HEK293 (cell line): ENCODE data around the gene SLC6A9.
A peak's percentile ranks its signal among the peaks of the same experiment; 100 is the strongest.

Experiments used
- CTCF ChIA-PET: fragments of 350-600 bp; formaldehyde crosslinking; extraction: SDS; loops from one replicate; lab custom pipeline; 2021; ENCODE audit warnings: antibody characterized with exemption; lab: Yijun Ruan, JAX
- POLR2A ChIA-PET: fragments of 300-600 bp; formaldehyde crosslinking; extraction: SDS; loops from one replicate; lab custom pipeline; 2020; ENCODE audit warnings: antibody characterized with exemption, inconsistent platforms; lab: Yijun Ruan, JAX
- H3K27ac ChIP-seq: fragments of 200-500 bp; sonication (Bioruptor generic); 2 replicates; pipeline ENCODE4 v1.5.1; 2014; ENCODE audit warnings: low read depth, low read length, control low read depth, inconsistent platforms; ENCODE audit errors: extremely low read depth
- H3K36me3 ChIP-seq, 2 experiments: fragments of 200-500 bp in 1 of 2; sonication (Bioruptor generic) in 1 of 2; 1 replicate in 1 of 2; 2 replicates in 1 of 2; pipeline ENCODE4 v1.5.1; 2014 to 2017; ENCODE audit warnings: inconsistent platforms in 2 of 2, low read length in 2 of 2; ENCODE audit not compliant: control insufficient read depth in 2 of 2, insufficient read depth in 1 of 2
- H3K4me1 ChIP-seq: fragments of 200-500 bp; sonication (Bioruptor generic); 2 replicates; pipeline ENCODE4 v1.5.1; 2014; ENCODE audit warnings: mild to moderate bottlenecking, low read length, inconsistent platforms; ENCODE audit not compliant: control insufficient read depth, insufficient read depth
- H3K4me3 ChIP-seq: 2 replicates; pipeline ENCODE4 v1.5.1; 2011; ENCODE audit warnings: low read depth, mild to moderate bottlenecking, control low read depth, low read length, moderate library complexity
- H3K9me3 ChIP-seq: fragments of 200-500 bp; sonication (Bioruptor generic); 2 replicates; pipeline ENCODE4 v1.5.1; 2014; ENCODE audit warnings: low read depth, low read length, inconsistent platforms; ENCODE audit not compliant: control insufficient read depth, insufficient read depth
- KLF1 ChIP-seq: fragments of 450-650 bp; formaldehyde crosslinking; IDR thresholded peaks from 2 replicates; pipeline ENCODE4 v1.5.1; 2016; ENCODE audit warnings: missing biosample characterization, missing genetic modification characterization
- MZF1 ChIP-seq: fragments of 450-650 bp; formaldehyde crosslinking; IDR thresholded peaks from 2 replicates; pipeline ENCODE4 v1.5.1; 2017; ENCODE audit warnings: missing biosample characterization, missing genetic modification characterization, borderline replicate concordance
- PRDM1 ChIP-seq: fragments of 450-650 bp; formaldehyde crosslinking; IDR thresholded peaks from 2 replicates; pipeline ENCODE4; 2016; ENCODE audit warnings: missing biosample characterization, missing genetic modification characterization
- SETDB1 ChIP-seq: IDR thresholded peaks from one replicate; pipeline ENCODE4 v1.6.1; 2017; ENCODE audit warnings: mild to moderate bottlenecking, low read length, moderate library complexity, mixed read lengths; ENCODE audit not compliant: insufficient read length
- ZFHX2 ChIP-seq: fragments of 450-650 bp; formaldehyde crosslinking; conservative IDR thresholded peaks from 2 replicates; pipeline ENCODE4 v1.5.1; 2016; ENCODE audit warnings: missing biosample characterization, missing genetic modification characterization
- ZNF433 ChIP-seq: fragments of 450-650 bp; formaldehyde crosslinking; IDR thresholded peaks from 2 replicates; pipeline ENCODE4 v1.5.1; 2016; ENCODE audit warnings: missing biosample characterization, missing genetic modification characterization, low read depth
- ZNF48 ChIP-seq: fragments of 450-650 bp; formaldehyde crosslinking; IDR thresholded peaks from 2 replicates; pipeline ENCODE4 v1.5.1; 2016; ENCODE audit warnings: missing biosample characterization, missing genetic modification characterization
- ZNF529 ChIP-seq: fragments of 450-650 bp; formaldehyde crosslinking; IDR thresholded peaks from 2 replicates; pipeline ENCODE4 v1.5.1; 2017; ENCODE audit warnings: missing genetic modification characterization, missing biosample characterization; ENCODE audit not compliant: insufficient replicate concordance
- ZNF585B ChIP-seq: fragments of 450-650 bp; formaldehyde crosslinking; IDR thresholded peaks from 2 replicates; pipeline ENCODE4 v1.5.1; 2016; ENCODE audit warnings: missing biosample characterization, missing genetic modification characterization
- ZNF600 ChIP-seq: fragments of 450-650 bp; formaldehyde crosslinking; IDR thresholded peaks from 2 replicates; pipeline ENCODE4 v1.5.1; 2016; ENCODE audit warnings: missing biosample characterization, missing genetic modification characterization
- ZNF621 ChIP-seq: fragments of 450-650 bp; formaldehyde crosslinking; IDR thresholded peaks from 2 replicates; pipeline ENCODE4 v1.5.1; 2017; ENCODE audit warnings: missing biosample characterization, missing genetic modification characterization
- ZNF626 ChIP-seq: fragments of 450-650 bp; sonication (Bioruptor Pico); formaldehyde crosslinking; IDR thresholded peaks from 2 replicates; pipeline ENCODE4 v1.5.1; 2018; ENCODE audit warnings: missing biosample characterization, missing genetic modification characterization, inconsistent platforms
- ZNF791 ChIP-seq: fragments of 450-650 bp; formaldehyde crosslinking; IDR thresholded peaks from 2 replicates; pipeline ENCODE4 v1.5.1; 2016; ENCODE audit warnings: missing biosample characterization, missing genetic modification characterization
- ZNF792 ChIP-seq: fragments of 450-650 bp; formaldehyde crosslinking; IDR thresholded peaks from 2 replicates; pipeline ENCODE4 v1.5.1; 2016; ENCODE audit warnings: missing biosample characterization, missing genetic modification characterization
- ZSCAN16 ChIP-seq: fragments of 450-650 bp; formaldehyde crosslinking; IDR thresholded peaks from 2 replicates; pipeline ENCODE4 v1.5.1; 2016; ENCODE audit warnings: missing biosample characterization, missing genetic modification characterization
- TF ChIP-seq, protein P1 (sequence below): fragments of 450-650 bp; formaldehyde crosslinking; IDR thresholded peaks from 2 replicates; pipeline ENCODE4 v1.5.1; 2016; ENCODE audit warnings: missing biosample characterization, missing genetic modification characterization, low read depth
- TF ChIP-seq, protein P2 (sequence below): fragments of 450-650 bp; formaldehyde crosslinking; IDR thresholded peaks from 2 replicates; pipeline ENCODE4 v1.5.1; 2016; ENCODE audit warnings: missing biosample characterization, missing genetic modification characterization
- TF ChIP-seq, protein P3 (sequence below): fragments of 450-650 bp; formaldehyde crosslinking; IDR thresholded peaks from 2 replicates; pipeline ENCODE4 v1.5.1; 2017; ENCODE audit warnings: missing biosample characterization, missing genetic modification characterization
- TF ChIP-seq, protein P4 (sequence below): fragments of 450-650 bp; formaldehyde crosslinking; IDR thresholded peaks from 2 replicates; pipeline ENCODE4 v1.5.1; 2016; ENCODE audit warnings: missing biosample characterization, missing genetic modification characterization
- TF ChIP-seq, protein P5 (sequence below): fragments of 450-650 bp; formaldehyde crosslinking; IDR thresholded peaks from 2 replicates; pipeline ENCODE4 v1.5.1; 2016; ENCODE audit warnings: missing biosample characterization, missing genetic modification characterization

SLC6A9 gene

DNA sequence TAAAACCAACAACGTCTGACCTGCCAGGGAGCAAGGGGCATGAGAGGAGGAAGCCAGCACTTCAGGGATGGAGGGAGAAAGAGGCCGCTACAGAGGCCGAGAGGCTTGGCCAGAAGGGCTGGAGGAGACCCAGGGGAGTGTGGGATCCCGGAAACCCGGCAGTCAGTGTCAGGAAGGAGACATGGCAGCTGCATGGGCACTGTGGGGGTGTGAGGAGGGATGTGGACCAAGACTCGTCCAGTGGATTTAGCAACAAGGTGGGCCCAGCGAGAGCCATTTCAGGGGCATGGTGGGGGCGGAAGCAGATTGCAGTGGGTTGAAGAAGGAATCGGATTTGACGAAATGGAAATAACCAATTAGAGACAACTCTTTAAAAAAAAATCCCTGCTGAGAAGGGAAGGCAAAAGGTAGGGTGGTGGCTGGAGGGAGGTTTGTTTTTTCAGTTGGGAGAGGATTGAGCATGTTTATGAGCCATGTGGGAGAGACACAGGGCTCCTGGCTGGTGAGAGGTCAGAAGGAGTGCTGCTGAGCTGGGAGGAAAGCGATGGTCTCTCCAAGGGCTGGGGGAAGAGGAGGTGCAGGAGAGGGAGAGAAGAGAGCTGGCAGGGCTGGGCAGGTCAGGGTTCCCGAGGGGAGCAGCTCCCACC is 47.9 kb downstream of the SLC6A9 start (continued):
- TF ChIP-seq, protein P1, sequence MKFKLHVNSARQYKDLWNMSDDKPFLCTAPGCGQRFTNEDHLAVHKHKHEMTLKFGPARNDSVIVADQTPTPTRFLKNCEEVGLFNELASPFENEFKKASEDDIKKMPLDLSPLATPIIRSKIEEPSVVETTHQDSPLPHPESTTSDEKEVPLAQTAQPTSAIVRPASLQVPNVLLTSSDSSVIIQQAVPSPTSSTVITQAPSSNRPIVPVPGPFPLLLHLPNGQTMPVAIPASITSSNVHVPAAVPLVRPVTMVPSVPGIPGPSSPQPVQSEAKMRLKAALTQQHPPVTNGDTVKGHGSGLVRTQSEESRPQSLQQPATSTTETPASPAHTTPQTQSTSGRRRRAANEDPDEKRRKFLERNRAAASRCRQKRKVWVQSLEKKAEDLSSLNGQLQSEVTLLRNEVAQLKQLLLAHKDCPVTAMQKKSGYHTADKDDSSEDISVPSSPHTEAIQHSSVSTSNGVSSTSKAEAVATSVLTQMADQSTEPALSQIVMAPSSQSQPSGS (tag by site-specific recombination): no peak
- TF ChIP-seq ZFHX2 (tag by site-specific recombination) (peak; percentile 55), ZNF626 (tag by site-specific recombination) (no peak), MZF1 (tag by site-specific recombination) (no peak), ZNF792 (tag by site-specific recombination) (no peak), KLF1 (tag by site-specific recombination) (peak; percentile 47; the same call in 1 of the 2 replicates)
- TF ChIP-seq, protein P2, sequence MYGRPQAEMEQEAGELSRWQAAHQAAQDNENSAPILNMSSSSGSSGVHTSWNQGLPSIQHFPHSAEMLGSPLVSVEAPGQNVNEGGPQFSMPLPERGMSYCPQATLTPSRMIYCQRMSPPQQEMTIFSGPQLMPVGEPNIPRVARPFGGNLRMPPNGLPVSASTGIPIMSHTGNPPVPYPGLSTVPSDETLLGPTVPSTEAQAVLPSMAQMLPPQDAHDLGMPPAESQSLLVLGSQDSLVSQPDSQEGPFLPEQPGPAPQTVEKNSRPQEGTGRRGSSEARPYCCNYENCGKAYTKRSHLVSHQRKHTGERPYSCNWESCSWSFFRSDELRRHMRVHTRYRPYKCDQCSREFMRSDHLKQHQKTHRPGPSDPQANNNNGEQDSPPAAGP (tag by site-specific recombination): peak; percentile 74

DNA sequence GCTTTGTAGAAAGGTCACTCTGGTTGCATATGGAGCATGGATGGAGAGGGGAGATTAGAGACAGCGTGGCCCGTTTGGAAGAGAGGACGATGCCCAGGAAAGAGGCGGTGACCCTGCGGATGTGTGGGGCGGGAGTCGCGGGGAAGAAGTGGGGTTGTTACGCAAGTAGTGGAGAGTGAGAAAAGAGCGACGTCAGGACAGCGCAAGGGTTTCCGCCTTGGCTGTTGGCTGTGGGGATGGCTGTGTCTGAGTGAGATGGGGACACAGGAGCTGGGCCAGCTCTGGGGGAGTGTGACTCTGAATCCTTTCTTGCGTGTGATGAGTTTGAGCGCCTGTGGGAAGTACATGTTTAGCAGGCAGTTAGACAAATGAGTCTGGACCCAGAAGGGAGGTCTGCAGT is 48.5 kb downstream of the SLC6A9 start:
- Histone ChIP-seq H3K36me3 (peaks cover 0 to 80% of the 10 kb centered on the region in 2 experiments), H3K4me1 (peaks cover 3% of the 10 kb centered on the region; the same call in 1 of the 2 replicates), H3K9me3 (no peaks in the 10 kb centered on the region), H3K4me3 (no peak overlapping the region), H3K27ac (no peak overlapping the region)
- TF ChIP-seq ZNF600 (tag by site-specific recombination) (peak; percentile 83), PRDM1 (peak; percentile 78; the same call in 1 of the 2 replicates), ZSCAN16 (tag by site-specific recombination) (no peak), SETDB1 (no peak)
- ChIA-PET POLR2A (no interaction called here), CTCF (no interaction called here)

DNA sequence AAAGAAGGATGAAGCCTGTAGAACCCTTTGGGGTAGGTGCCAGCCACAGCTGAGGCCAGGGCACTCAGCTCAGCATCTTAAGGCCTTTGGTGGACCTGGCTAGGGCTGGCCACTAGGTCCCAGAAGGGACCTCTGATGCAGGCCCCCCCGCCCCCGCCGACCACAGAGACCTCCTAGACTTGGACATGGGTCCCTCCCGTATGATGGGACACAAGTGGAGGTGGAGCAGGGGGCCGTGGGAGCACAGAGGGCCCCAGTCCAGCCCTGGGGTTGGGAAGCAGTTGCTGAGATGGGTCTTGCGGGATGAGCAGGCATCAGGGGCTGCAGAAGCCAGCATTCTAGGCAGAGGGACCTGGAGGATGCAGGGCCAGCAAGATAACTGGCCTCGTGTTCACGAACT is 49.0 kb downstream of the SLC6A9 start:
- POLR2A ChIA-PET: no interaction called here
- peaks cover 5 to 80% of the 10 kb centered on the region in 2 experiments for H3K36me3 ChIP-seq

More for the DNA sequence above, 49.0 kb downstream of the SLC6A9 start:
- Histone ChIP-seq H3K9me3 (no peaks in the 10 kb centered on the region), H3K27ac (no peak overlapping the region), H3K4me1 (peaks cover 3% of the 10 kb centered on the region; the same call in 1 of the 2 replicates), H3K4me3 (no peak overlapping the region)
- CTCF ChIA-PET: no interaction called here
- TF ChIP-seq ZNF48 (tag by site-specific recombination) (no peak), ZNF621 (tag by site-specific recombination) (no peak), ZNF433 (tag by site-specific recombination) (no peak), ZNF791 (tag by site-specific recombination) (no peak), ZNF585B (tag by site-specific recombination) (no peak), ZNF529 (no peak)
- TF ChIP-seq, protein P3, sequence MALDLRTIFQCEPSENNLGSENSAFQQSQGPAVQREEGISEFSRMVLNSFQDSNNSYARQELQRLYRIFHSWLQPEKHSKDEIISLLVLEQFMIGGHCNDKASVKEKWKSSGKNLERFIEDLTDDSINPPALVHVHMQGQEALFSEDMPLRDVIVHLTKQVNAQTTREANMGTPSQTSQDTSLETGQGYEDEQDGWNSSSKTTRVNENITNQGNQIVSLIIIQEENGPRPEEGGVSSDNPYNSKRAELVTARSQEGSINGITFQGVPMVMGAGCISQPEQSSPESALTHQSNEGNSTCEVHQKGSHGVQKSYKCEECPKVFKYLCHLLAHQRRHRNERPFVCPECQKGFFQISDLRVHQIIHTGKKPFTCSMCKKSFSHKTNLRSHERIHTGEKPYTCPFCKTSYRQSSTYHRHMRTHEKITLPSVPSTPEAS (tag by site-specific recombination): no peak
- TF ChIP-seq, protein P4, sequence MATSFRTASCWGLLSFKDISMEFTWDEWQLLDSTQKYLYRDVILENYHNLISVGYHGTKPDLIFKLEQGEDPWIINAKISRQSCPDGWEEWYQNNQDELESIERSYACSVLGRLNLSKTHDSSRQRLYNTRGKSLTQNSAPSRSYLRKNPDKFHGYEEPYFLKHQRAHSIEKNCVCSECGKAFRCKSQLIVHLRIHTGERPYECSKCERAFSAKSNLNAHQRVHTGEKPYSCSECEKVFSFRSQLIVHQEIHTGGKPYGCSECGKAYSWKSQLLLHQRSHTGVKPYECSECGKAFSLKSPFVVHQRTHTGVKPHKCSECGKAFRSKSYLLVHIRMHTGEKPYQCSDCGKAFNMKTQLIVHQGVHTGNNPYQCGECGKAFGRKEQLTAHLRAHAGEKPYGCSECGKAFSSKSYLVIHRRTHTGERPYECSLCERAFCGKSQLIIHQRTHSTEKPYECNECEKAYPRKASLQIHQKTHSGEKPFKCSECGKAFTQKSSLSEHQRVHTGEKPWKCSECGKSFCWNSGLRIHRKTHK: no peak
- TF ChIP-seq, protein P5, sequence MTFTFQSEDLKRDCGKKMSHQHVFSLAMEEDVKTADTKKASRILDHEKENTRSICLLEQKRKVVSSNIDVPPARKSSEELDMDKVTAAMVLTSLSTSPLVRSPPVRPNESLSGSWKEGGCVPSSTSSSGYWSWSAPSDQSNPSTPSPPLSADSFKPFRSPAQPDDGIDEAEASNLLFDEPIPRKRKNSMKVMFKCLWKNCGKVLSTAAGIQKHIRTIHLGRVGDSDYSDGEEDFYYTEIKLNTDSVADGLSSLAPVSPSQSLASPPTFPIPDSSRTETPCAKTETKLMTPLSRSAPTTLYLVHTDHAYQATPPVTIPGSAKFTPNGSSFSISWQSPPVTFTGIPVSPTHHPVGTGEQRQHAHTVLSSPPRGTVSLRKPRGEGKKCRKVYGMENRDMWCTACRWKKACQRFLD (tag by site-specific recombination): no peak
